HG02943 (cell line): Measurements from ENCODE around the gene CELSR1.

ENCODE experiments used
- ATAC-seq: cut with Tn5 transposase; IDR thresholded peaks from one replicate; pipeline ENCODE4 v1.9.1; 2021; ENCODE audit warnings: mild to moderate bottlenecking, low read depth, moderate library complexity; ENCODE audit not compliant: unreplicated experiment

CELSR1 gene

GRCh38 chr22:46371623-46372226, 165.7 kb downstream of the CELSR1 start:
- no peak for ATAC-seq

- ATAC-seq, result no peak
These were observed 166.7 kb downstream of the CELSR1 start for GRCh38 chr22:46370584-46371291.

GRCh38 chr22:46369716-46370583, 167.5 kb downstream of the CELSR1 start:
- ATAC-seq, result no peak

GRCh38 chr22:46368871-46369715, 168.3 kb downstream of the CELSR1 start:
- ATAC-seq, result no peak

- ATAC-seq, result no peak
These were observed 169.0 kb downstream of the CELSR1 start for GRCh38 chr22:46368422-46368821.

GRCh38 chr22:46367707-46368191, 169.7 kb downstream of the CELSR1 start:
- ATAC-seq, result no peak

GRCh38 chr22:46366801-46367706, 170.4 kb downstream of the CELSR1 start:
- no peak for ATAC-seq

- ATAC-seq, result no peak
These were observed 171.1 kb downstream of the CELSR1 start for GRCh38 chr22:46366327-46366731.

- no peak for ATAC-seq
These were observed 172.2 kb downstream of the CELSR1 start for GRCh38 chr22:46365166-46365624.

- ATAC-seq, result no peak
These were observed 172.9 kb downstream of the CELSR1 start for GRCh38 chr22:46364341-46365165.

- ATAC-seq, result no peak
These were observed 173.7 kb downstream of the CELSR1 start for GRCh38 chr22:46363611-46364321.

- ATAC-seq, result no peak
These were observed 174.4 kb downstream of the CELSR1 start for GRCh38 chr22:46362934-46363515.

GRCh38 chr22:46362203-46362933, 175.1 kb downstream of the CELSR1 start:
- no peak for ATAC-seq

- no peak for ATAC-seq
These were observed 175.6 kb downstream of the CELSR1 start for GRCh38 chr22:46361826-46362202.

- ATAC-seq, result no peak
These were observed 176.5 kb downstream of the CELSR1 start for GRCh38 chr22:46360891-46361290.

GRCh38 chr22:46360097-46360496, 177.3 kb downstream of the CELSR1 start:
- no peak for ATAC-seq

GRCh38 chr22:46359362-46359761, 178.1 kb downstream of the CELSR1 start:
- ATAC-seq, result no peak
